A673 (cell line): ENCODE results near the gene SMAD1. TPM values are rescaled to one million over a fixed set of nuclear protein-coding genes. Genes with fewer than 3 reads are reported as not detected.

Experiments used
- BruUV-seq: library from RNA; stranded (reverse); fragments of 400-500 nt; replicated peaks from 2 replicates; lab custom pipeline; 2021; lab: Mats Ljungman, UMichigan
- CTCF ChIA-PET: fragments of 300-600 bp; sonication (Branson Sonifier 250); formaldehyde crosslinking; loops from one replicate; lab custom pipeline; 2022; ENCODE audit warnings: antibody characterized with exemption; lab: Charles Lee
- POLR2A ChIA-PET: fragments of 300-600 bp; sonication (Branson Sonifier 250); formaldehyde crosslinking; loops from one replicate; lab custom pipeline; 2022; ENCODE audit warnings: antibody characterized with exemption; ENCODE audit not compliant: low non-redundant PET; lab: Charles Lee
- DNase-seq: peaks from one replicate; pipeline ENCODE4 v3.0.0-alpha.2; 2015; ENCODE audit warnings: low spot score
- H3K27ac ChIP-seq: fragments of 200-600 bp; sonication (generic); 2 replicates; pipeline ENCODE4 v1.5.1; 2016; ENCODE audit warnings: mixed run types, low read depth, mild to moderate bottlenecking, mixed read lengths, antibody characterized with exemption, low read length; ENCODE audit not compliant: poor library complexity, severe bottlenecking
- H3K27me3 ChIP-seq: fragments of 200-600 bp; sonication (generic); replicated peaks from 2 replicates; pipeline ENCODE4 v1.6.1; 2017; ENCODE audit warnings: mixed run types, low read depth, mild to moderate bottlenecking, mixed read lengths, antibody characterized with exemption, low read length; ENCODE audit not compliant: insufficient read depth, poor library complexity
- H3K36me3 ChIP-seq: fragments of 200-600 bp; sonication (generic); 2 replicates; pipeline ENCODE4 v1.6.1; 2016; ENCODE audit warnings: mixed run types, mild to moderate bottlenecking, mixed read lengths, antibody characterized with exemption, low read length; ENCODE audit not compliant: insufficient read depth, poor library complexity, severe bottlenecking
- H3K4me1 ChIP-seq: fragments of 200-600 bp; sonication (generic); 2 replicates; pipeline ENCODE4 v1.6.1; 2017; ENCODE audit warnings: mixed run types, mild to moderate bottlenecking, mixed read lengths, antibody characterized with exemption, low read length; ENCODE audit not compliant: insufficient read depth, poor library complexity, severe bottlenecking
- H3K4me3 ChIP-seq: fragments of 200-600 bp; sonication (generic); 2 replicates; pipeline ENCODE4 v1.5.1; 2016; ENCODE audit warnings: low read depth, mixed run types, mild to moderate bottlenecking, mixed read lengths, low read length; ENCODE audit not compliant: poor library complexity, severe bottlenecking
- H3K9me3 ChIP-seq: fragments of 200-600 bp; sonication (generic); 2 replicates; pipeline ENCODE4 v1.6.1; 2016; ENCODE audit warnings: mixed run types, low read depth, mild to moderate bottlenecking, mixed read lengths, antibody characterized with exemption, low read length; ENCODE audit not compliant: poor library complexity, severe bottlenecking
- EZH2 ChIP-seq: fragments of 200-600 bp; sonication (generic); IDR thresholded peaks from 2 replicates; pipeline ENCODE4 v1.6.1; 2017; ENCODE audit warnings: borderline replicate concordance, low read depth, mild to moderate bottlenecking, mixed read lengths, antibody characterized with exemption, low read length; ENCODE audit not compliant: poor library complexity, severe bottlenecking
- intact Hi-C: fragments of 100-400 bp; cut with micrococcal nuclease; formaldehyde crosslinking; loops from one replicate; pipeline ENCODE4 v1.10.0; 2022; ENCODE audit not compliant: unreplicated experiment
- total RNA-seq: library from RNA; stranded (reverse); gene quantifications from 2 replicates; pipeline ENCODE4 v1.2.3, GENCODE V29; 2021
- TF ChIP-seq, protein P1 (sequence below): fragments of 300-800, 200-600 bp; sonication (generic); conservative IDR thresholded peaks from 2 replicates; pipeline ENCODE4 v1.5.1; 2017; ENCODE audit warnings: low read depth, mild to moderate bottlenecking, antibody characterized with exemption, low read length, moderate library complexity, mixed read lengths

The SMAD1 gene
- total RNA-seq, 1 experiment from 2014 or later, result 33.7 TPM

DNA sequence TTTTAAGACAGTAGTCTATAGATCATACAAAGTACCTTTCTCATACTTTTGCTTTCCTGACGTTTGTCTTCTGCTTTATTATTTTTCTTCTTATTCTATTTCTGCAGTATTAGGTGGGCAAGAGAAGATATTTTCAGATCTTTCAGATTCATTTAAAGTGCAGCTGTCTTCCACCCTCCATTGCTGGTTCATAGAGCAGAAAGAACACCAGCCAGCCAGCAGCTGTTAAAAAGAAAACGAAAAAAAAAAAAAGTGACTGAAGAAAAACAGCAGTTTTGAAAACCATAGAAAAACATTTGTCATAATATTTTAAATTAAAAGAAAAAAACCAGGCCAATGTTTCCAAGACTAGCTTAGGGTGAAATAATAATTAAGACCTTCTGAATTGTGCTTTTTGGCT lies 42.9 kb downstream of the SMAD1 start:
- no peaks in the 10 kb centered on the region for H3K27me3 ChIP-seq
- no peaks in the 10 kb centered on the region for H3K9me3 ChIP-seq
- no peak overlapping the region for H3K4me3 ChIP-seq
- no peak overlapping the region for H3K27ac ChIP-seq
- no peak for TF ChIP-seq EZH2
- TF ChIP-seq, protein P1, sequence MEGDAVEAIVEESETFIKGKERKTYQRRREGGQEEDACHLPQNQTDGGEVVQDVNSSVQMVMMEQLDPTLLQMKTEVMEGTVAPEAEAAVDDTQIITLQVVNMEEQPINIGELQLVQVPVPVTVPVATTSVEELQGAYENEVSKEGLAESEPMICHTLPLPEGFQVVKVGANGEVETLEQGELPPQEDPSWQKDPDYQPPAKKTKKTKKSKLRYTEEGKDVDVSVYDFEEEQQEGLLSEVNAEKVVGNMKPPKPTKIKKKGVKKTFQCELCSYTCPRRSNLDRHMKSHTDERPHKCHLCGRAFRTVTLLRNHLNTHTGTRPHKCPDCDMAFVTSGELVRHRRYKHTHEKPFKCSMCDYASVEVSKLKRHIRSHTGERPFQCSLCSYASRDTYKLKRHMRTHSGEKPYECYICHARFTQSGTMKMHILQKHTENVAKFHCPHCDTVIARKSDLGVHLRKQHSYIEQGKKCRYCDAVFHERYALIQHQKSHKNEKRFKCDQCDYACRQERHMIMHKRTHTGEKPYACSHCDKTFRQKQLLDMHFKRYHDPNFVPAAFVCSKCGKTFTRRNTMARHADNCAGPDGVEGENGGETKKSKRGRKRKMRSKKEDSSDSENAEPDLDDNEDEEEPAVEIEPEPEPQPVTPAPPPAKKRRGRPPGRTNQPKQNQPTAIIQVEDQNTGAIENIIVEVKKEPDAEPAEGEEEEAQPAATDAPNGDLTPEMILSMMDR, result no peak
- ChIA-PET POLR2A (no interaction called here), CTCF (no interaction called here)
- no TSS peak for BruUV-seq
- no peaks in the 10 kb centered on the region for H3K4me1 ChIP-seq
- intact Hi-C loops, result no loop called here
- no peaks in the 10 kb centered on the region for H3K36me3 ChIP-seq
- DNase-seq, result no peak

DNA sequence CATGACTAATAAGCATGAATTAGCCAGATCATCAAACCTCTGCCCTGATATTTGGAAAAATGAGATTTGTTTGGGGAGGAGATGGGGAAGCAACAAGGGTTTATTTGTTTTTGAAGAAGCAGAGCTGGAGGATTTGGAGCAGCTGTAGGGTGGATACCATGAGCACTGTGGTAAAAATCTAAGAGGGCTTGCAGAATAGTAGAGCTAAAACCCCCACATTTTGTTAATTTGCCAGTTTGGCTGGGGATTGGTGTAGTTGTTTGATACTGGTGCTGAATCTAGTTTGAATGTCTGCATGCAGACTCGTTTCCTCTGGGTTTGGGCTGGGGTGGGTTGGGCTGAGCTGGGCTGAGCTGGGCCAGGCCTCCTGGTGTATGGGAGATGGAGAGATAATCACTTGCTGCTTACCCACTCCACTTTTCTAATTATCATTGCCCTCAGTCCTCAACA lies 43.7 kb downstream of the SMAD1 start:
- Histone ChIP-seq H3K4me1 (no peaks in the 10 kb centered on the region), H3K27me3 (no peaks in the 10 kb centered on the region), H3K9me3 (no peaks in the 10 kb centered on the region), H3K27ac (no peak overlapping the region), H3K4me3 (no peak overlapping the region), H3K36me3 (no peaks in the 10 kb centered on the region)
- ChIA-PET POLR2A (no interaction called here), CTCF (no interaction called here)
- no peak for TF ChIP-seq EZH2
- TF ChIP-seq, protein P1, result no peak
- no peak for DNase-seq
- BruUV-seq, result no TSS peak
- intact Hi-C loops, result no loop called here

DNA sequence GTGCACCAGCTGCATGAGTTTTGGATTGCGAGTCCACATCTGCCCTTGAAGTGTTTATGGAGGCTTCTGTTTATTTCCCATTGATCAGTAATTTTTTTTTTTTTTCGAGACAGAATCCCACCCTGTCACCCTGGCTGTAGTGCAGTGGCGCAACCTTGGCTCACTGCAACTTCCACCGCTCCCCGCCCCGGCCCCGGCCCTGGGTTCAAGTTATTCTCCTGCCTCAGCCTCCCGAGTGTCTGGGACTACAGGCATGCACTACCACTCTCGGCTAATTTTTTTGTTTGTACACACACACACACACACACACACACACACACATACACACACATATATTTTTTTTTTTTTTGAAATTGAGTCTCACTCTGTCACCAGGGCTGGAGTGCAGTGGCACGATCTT lies 46.1 kb downstream of the SMAD1 start:
- TF ChIP-seq EZH2, result no peak
- TF ChIP-seq, protein P1, result no peak
- DNase-seq, result no peak

More for the DNA sequence above, 46.1 kb downstream of the SMAD1 start:
- intact Hi-C loops, result no loop called here
- Histone ChIP-seq H3K36me3 (no peaks in the 10 kb centered on the region), H3K9me3 (no peaks in the 10 kb centered on the region), H3K4me3 (no peak overlapping the region), H3K27me3 (no peaks in the 10 kb centered on the region), H3K27ac (no peak overlapping the region), H3K4me1 (peaks cover 10% of the 10 kb centered on the region)
- CTCF ChIA-PET, result no interaction called here
- no TSS peak for BruUV-seq
- POLR2A ChIA-PET, result no interaction called here
